ENCODE measurements around the gene UBR2. TPM values are rescaled to one million over a fixed set of nuclear protein-coding genes. Genes with fewer than 3 reads are reported as not detected.
A peak's percentile ranks its signal among the peaks of the same experiment; 100 is the strongest.
"Not testable (repeated sequence)": the region's sequence is repeated elsewhere in the genome, so short reads cannot be mapped to it uniquely, and the experiment has no call there.

Gene UBR2
- total RNA-seq, 1 donor, result 31.5 TPM

DNA sequence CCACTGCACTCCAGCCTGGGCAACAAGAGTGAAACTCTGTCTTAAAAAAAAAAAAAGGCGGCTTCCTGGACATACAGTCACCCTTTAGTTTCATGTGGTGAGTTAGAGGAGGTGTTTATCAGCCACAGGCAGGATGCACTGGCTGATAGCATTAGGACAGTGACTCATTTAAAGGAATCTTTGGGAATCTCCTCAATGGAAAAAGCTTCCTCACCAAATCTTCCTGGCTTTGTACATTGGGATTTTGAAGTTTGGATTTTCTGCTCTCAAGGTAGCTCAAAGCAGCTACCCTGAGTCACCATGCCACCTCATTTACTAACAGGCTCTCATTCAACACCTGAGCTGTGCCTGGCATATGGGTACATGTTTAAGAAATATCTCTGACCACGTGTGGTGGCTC lies 138.4 kb downstream of the UBR2 start:
- Histone ChIP-seq H3K36me3 (ENCODE audit: insufficient read depth, low read length) (no peaks in the 10 kb centered on the region), H3K27ac (ENCODE audit: low read depth, low read length) (no peak overlapping the region), H3K4me3 (ENCODE audit: insufficient read depth, low read length) (no peak overlapping the region), H4K20me1 (ENCODE audit: insufficient read depth, low read length) (no peaks in the 10 kb centered on the region), H3K9me3 (ENCODE audit: low read depth, low read length) (no peaks in the 10 kb centered on the region), H2AFZ (ENCODE audit: low read length) (no peak overlapping the region), H3K79me2 (ENCODE audit: insufficient read depth, low read length) (no peaks in the 10 kb centered on the region), H3K4me2 (ENCODE audit: insufficient read depth, low read length) (no peak overlapping the region), H3K4me1 (ENCODE audit: insufficient read depth, low read length) (peaks cover 2% of the 10 kb centered on the region), H3K27me3 (ENCODE audit: insufficient read depth, low read length) (no peaks in the 10 kb centered on the region)
- peak; percentile 66 for DNase-seq (ENCODE audit: insufficient read length, low spot score, missing footprints)
- TF ChIP-seq, protein P1, sequence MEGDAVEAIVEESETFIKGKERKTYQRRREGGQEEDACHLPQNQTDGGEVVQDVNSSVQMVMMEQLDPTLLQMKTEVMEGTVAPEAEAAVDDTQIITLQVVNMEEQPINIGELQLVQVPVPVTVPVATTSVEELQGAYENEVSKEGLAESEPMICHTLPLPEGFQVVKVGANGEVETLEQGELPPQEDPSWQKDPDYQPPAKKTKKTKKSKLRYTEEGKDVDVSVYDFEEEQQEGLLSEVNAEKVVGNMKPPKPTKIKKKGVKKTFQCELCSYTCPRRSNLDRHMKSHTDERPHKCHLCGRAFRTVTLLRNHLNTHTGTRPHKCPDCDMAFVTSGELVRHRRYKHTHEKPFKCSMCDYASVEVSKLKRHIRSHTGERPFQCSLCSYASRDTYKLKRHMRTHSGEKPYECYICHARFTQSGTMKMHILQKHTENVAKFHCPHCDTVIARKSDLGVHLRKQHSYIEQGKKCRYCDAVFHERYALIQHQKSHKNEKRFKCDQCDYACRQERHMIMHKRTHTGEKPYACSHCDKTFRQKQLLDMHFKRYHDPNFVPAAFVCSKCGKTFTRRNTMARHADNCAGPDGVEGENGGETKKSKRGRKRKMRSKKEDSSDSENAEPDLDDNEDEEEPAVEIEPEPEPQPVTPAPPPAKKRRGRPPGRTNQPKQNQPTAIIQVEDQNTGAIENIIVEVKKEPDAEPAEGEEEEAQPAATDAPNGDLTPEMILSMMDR (IDR thresholded peaks at IDR 0.05; ENCODE audit: extremely low read depth, low read depth, low read length), result no peak

DNA sequence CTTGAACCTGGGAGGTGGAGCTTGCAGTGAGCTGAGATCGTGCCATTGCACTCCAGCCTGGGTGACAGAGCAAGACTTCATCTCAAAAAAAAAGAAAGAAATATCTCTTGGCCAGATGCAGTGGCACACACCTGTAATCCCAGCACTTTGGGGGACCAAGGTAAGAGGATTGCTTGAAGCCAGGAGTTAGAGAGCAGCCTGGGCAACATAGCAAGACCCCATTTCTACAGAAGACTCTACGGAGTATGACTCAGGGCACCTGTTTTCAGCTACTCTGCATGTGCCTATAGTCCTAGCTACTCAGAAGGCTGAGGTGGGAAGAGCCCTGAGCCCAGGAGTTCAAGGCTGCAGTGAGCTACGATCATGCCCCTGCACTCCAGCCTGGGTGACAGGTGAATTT lies 139.0 kb downstream of the UBR2 start:
- not testable (repeated sequence) for H4K20me1 ChIP-seq (ENCODE audit: insufficient read depth, low read length); H3K4me3 ChIP-seq (ENCODE audit: insufficient read depth, low read length); H3K79me2 ChIP-seq (ENCODE audit: insufficient read depth, low read length); DNase-seq (ENCODE audit: insufficient read length, low spot score, missing footprints); H3K27me3 ChIP-seq (ENCODE audit: insufficient read depth, low read length); H3K4me1 ChIP-seq (ENCODE audit: insufficient read depth, low read length); H3K4me2 ChIP-seq (ENCODE audit: insufficient read depth, low read length); H3K36me3 ChIP-seq (ENCODE audit: insufficient read depth, low read length); H3K27ac ChIP-seq (ENCODE audit: low read depth, low read length); H3K9me3 ChIP-seq (ENCODE audit: low read depth, low read length); H2AFZ ChIP-seq (ENCODE audit: low read length)

DNA sequence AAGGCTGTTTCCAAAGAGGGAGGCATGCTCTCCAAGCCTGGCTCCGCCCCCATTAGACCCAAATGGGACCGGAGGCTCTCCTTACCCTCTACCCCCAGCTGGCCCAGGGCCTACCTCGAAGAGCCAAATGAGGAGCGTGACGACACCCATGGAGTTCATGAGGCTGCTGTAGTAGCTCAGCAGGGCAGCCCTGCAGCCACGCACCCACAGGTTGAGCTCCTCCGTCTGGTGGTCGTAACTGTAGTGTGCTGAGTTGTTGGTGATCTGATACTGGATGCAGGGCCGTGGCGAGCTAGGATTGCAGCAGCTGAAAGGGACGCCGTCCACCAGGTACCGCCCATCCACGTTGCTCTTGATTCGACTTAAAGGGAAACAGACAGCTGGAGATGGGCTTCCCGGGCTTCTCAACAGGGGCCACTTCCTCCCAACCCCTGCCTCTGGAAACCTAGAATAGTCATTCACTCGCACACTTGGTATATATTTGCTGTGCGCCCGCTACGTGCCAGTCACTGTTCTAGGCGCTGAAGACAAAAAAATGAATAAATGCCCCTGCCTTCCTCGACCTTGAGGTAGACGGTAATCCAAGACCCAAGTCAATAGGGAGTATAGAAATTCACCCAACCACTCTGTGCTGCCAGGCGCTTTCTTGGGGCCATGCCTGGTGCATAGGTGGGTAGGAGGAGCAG lies 140.6 kb downstream of the UBR2 start:
- peak overlapping the region; percentile 87 for H3K4me2 ChIP-seq (ENCODE audit: insufficient read depth, low read length)
- peak; percentile 78 for DNase-seq (ENCODE audit: insufficient read length, low spot score, missing footprints)
- peak overlapping the region; percentile 66 for H3K27ac ChIP-seq (ENCODE audit: low read depth, low read length)
- TF ChIP-seq, protein P1 (IDR thresholded peaks at IDR 0.05; ENCODE audit: extremely low read depth, low read depth, low read length), result no peak
- no peaks in the 10 kb centered on the region for H3K27me3 ChIP-seq (ENCODE audit: insufficient read depth, low read length)
- peak overlapping the region; percentile 79 for H3K4me3 ChIP-seq (ENCODE audit: insufficient read depth, low read length)
- peak overlapping the region; percentile 93 for H2AFZ ChIP-seq (ENCODE audit: low read length)
- H4K20me1 ChIP-seq (ENCODE audit: insufficient read depth, low read length), result no peaks in the 10 kb centered on the region
- H3K9me3 ChIP-seq (ENCODE audit: low read depth, low read length), result no peaks in the 10 kb centered on the region
- H3K79me2 ChIP-seq (ENCODE audit: insufficient read depth, low read length), result no peaks in the 10 kb centered on the region
- H3K36me3 ChIP-seq (ENCODE audit: insufficient read depth, low read length), result no peaks in the 10 kb centered on the region
- no peaks in the 10 kb centered on the region for H3K4me1 ChIP-seq (ENCODE audit: insufficient read depth, low read length)

DNA sequence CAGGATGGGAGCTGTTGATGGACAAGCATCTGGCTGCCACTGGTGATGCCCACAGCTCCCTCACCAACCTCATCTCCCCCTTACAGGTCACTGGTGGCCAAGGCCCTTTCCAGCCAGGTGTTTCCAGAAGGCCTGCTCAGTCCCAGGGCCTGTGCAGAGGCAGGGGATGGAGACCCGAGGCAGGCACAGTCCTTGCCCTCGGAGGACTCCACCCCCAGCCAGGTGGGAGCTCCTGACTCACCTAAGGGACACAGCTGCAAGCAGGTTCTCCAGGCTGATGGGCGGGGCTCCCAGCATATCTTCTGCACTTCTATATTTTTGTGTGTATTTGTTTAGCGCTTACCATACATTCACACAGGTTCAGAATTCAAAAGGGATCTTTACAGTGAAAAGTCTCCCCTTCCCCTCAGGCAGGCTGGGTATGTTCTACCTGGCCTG lies 141.1 kb downstream of the UBR2 start:
- H3K36me3 ChIP-seq (ENCODE audit: insufficient read depth, low read length), result no peaks in the 10 kb centered on the region
- peak overlapping the region; percentile 93 for H2AFZ ChIP-seq (ENCODE audit: low read length)
- no peaks in the 10 kb centered on the region for H3K79me2 ChIP-seq (ENCODE audit: insufficient read depth, low read length)
- H3K4me2 ChIP-seq (ENCODE audit: insufficient read depth, low read length), result peak overlapping the region; percentile 87
- no peak overlapping the region for H3K4me3 ChIP-seq (ENCODE audit: insufficient read depth, low read length)
- no peaks in the 10 kb centered on the region for H3K9me3 ChIP-seq (ENCODE audit: low read depth, low read length)
- no peak for DNase-seq (ENCODE audit: insufficient read length, low spot score, missing footprints)
- H3K4me1 ChIP-seq (ENCODE audit: insufficient read depth, low read length), result no peaks in the 10 kb centered on the region
- TF ChIP-seq, protein P1 (IDR thresholded peaks at IDR 0.05; ENCODE audit: extremely low read depth, low read depth, low read length), result no peak
- H3K27me3 ChIP-seq (ENCODE audit: insufficient read depth, low read length), result no peaks in the 10 kb centered on the region
- no peaks in the 10 kb centered on the region for H4K20me1 ChIP-seq (ENCODE audit: insufficient read depth, low read length)
- no peak overlapping the region for H3K27ac ChIP-seq (ENCODE audit: low read depth, low read length)

Data from osteoblast (primary cell).